Measurements from ENCODE around the gene PLXNB3.

PLXNB3 gene

GRCh38 chrX:153733651-153734240 is 30.3 kb upstream of the PLXNB3 start:
- TF ChIP-seq CTCF (conservative IDR thresholded peaks at IDR 0.05; ENCODE audit: control insufficient read depth, insufficient read depth, low read depth, low read length) = no peak
- DNase-seq (ENCODE audit: low read depth) = no peak
- no peak overlapping the region for H3K4me3 ChIP-seq (ENCODE audit: control insufficient read depth, low read depth, low read length)

DNA sequence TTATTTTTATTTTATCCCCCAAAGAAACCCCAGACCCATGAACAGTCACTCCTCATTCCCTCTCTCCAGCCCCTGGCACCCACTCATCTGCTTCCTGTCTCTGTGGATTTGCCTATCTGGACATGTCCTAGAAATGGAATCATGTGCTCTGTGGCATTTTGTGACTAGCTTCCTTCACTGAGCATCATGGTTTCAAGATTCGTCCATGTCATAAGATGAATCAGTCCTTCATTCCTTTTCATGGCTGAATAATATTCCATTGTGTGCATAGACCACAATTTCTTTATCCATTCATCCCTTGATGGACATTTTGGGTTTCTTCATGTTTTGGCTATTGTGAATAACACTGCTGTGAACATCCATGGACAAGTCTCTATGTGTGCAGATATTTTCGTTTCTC is 29.2 kb upstream of the PLXNB3 start:
- TF ChIP-seq CTCF (conservative IDR thresholded peaks at IDR 0.05; ENCODE audit: control insufficient read depth, insufficient read depth, low read depth, low read length) = no peak
- no peak overlapping the region for H3K4me3 ChIP-seq (ENCODE audit: control insufficient read depth, low read depth, low read length)
- DNase-seq (ENCODE audit: low read depth) = no peak

DNA sequence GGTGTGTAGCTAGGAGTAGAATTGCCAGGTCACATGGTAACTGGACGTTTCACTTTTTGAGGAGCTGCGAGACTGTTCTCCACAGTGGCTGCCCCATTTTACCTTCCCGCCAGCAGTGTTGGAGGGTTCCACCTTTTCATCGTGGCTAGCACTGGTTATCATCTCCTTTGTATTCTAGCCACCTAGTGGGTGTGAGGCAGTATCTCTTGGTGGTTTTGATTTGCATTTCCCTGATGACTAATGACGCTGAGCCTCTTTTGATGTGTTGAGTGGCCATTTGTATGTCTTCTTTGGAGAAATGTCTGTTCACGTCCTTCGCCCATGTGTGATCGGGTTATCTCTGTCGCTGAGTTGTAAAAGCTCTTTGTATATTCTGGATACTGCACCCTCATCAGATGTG is 28.8 kb upstream of the PLXNB3 start:
- no peak overlapping the region for H3K4me3 ChIP-seq (ENCODE audit: control insufficient read depth, low read depth, low read length)
- no peak for DNase-seq (ENCODE audit: low read depth)
- TF ChIP-seq CTCF (conservative IDR thresholded peaks at IDR 0.05; ENCODE audit: control insufficient read depth, insufficient read depth, low read depth, low read length) = no peak

- DNase-seq (ENCODE audit: low read depth) = no peak
- TF ChIP-seq CTCF (conservative IDR thresholded peaks at IDR 0.05; ENCODE audit: control insufficient read depth, insufficient read depth, low read depth, low read length) = no peak
- H3K4me3 ChIP-seq (ENCODE audit: control insufficient read depth, low read depth, low read length) = no peak overlapping the region
Measured at GRCh38 chrX:153736071-153736820, 27.8 kb upstream of the PLXNB3 start.

- DNase-seq (ENCODE audit: low read depth) = no peak
- H3K4me3 ChIP-seq (ENCODE audit: control insufficient read depth, low read depth, low read length) = no peak overlapping the region
- TF ChIP-seq CTCF (conservative IDR thresholded peaks at IDR 0.05; ENCODE audit: control insufficient read depth, insufficient read depth, low read depth, low read length) = no peak
Measured at GRCh38 chrX:153736871-153737441, 27.1 kb upstream of the PLXNB3 start.

GRCh38 chrX:153738056-153738605 is 25.9 kb upstream of the PLXNB3 start:
- no peak for TF ChIP-seq CTCF (conservative IDR thresholded peaks at IDR 0.05; ENCODE audit: control insufficient read depth, insufficient read depth, low read depth, low read length)
- no peak overlapping the region for H3K4me3 ChIP-seq (ENCODE audit: control insufficient read depth, low read depth, low read length)
- DNase-seq (ENCODE audit: low read depth) = no peak

All from fibroblast of mammary gland (primary cell).